Measurements from ENCODE around the gene MOV10L1. TPM values are rescaled to one million over a fixed set of nuclear protein-coding genes. Genes with fewer than 3 reads are reported as not detected.

Gene MOV10L1
- total and polyA plus RNA-seq, 9 of the 15 experiments (the other 6 are each of a cell fraction or from before 2014, with no cell fraction given), result 0.06 to 0.43 (median 0.15) TPM

GRCh38 chr22:50085211-50085972 is 4.4 kb upstream of the MOV10L1 start, which contains the start of gene MLC1:
MLC1 (minus strand) TSS chr22:50085426; CDS start chr22:50084902, 524 bp downstream.
- WGBS (ENCODE audit: insufficient coverage, low coverage, missing lambda C conversion rate), result 17% methylated on average over 26 of the region's 29 CpGs
- Histone ChIP-seq H3K9me1 (ENCODE audit: control insufficient read depth, insufficient read depth, low read length) (no peaks in the 10 kb centered on the region), H3K9me3 (replicated peaks; ENCODE audit: control insufficient read depth, insufficient read depth, low read depth, low read length) (peaks cover 4% of the 10 kb centered on the region), H4K20me1 (replicated peaks; ENCODE audit: control insufficient read depth, insufficient read depth, low read length) (no peaks in the 10 kb centered on the region), H3K79me2 (ENCODE audit: control insufficient read depth, insufficient read depth, low read length) (no peaks in the 10 kb centered on the region), H3K4me2 (ENCODE audit: insufficient read depth, low read length) (no peak within 1 kb of the TSS; the same call in 1 of the 2 replicates), H3K36me3 (ENCODE audit: control insufficient read depth, insufficient read depth, low read length) (no peaks in the 10 kb centered on the region), H3K27ac (ENCODE audit: extremely low read depth, low read depth, low read length) (peak within 1 kb of the TSS; percentile 60; the same call in 1 of the 3 replicates), H3K9ac (ENCODE audit: insufficient read depth in 1 of 2, low read depth in 2 of 2, low read length in 2 of 2) (peak within 1 kb of the TSS in 1 of 2 experiments; percentile 43; a peak in 2 of 4 replicates), H3K4me1 (replicated peaks in 1 of 2; ENCODE audit: control insufficient read depth in 2 of 2, insufficient read depth in 2 of 2, low read length in 2 of 2) (peaks cover 10 to 19% of the 10 kb centered on the region in 2 experiments; a peak in 4 of 5 replicates), H3K27me3 (ENCODE audit: control insufficient read depth in 2 of 2, insufficient read depth in 2 of 2, low read length in 2 of 2) (no peaks in the 10 kb centered on the region), H3K4me3 (0 out of 2 replicates have a peak within 1 kb of the TSS, but pooled peaks have one; percentile 11), H2AFZ (ENCODE audit: low read depth, low read length) (no peak within 1 kb of the TSS)
- DNase-seq (ENCODE audit: extremely low read depth in 1 of 4, low spot score in 3 of 4), result peak in 3 of 4 experiments; percentile 36 to 51 (median 49)
- BruUV-seq (replicated peaks), result no TSS peak
- intact Hi-C loops (cut with micrococcal nuclease) (no loop called here), in situ Hi-C loops (cut with MboI) (no loop called here)
- POLR2A ChIA-PET, result interaction anchor here (0.6 to 2.0 kb wide), 5 partner anchors 18 to 633 kb away, joined by 3 to 5 read pairs (median 4); no protein-coding TSS in a partner anchor
- FAIRE-seq, result peak; percentile 82
- CTCF ChIA-PET (ENCODE audit: low intra/inter-chr PET ratio), result no interaction called here
- no peak; the same call in 1 of the 3 replicates for ATAC-seq
- TF ChIP-seq ZNF263 (CRISPR knock-in tag; IDR thresholded peaks at IDR 0.05; ENCODE audit: borderline replicate concordance) (peak; percentile 74), PRDM10 (IDR thresholded peaks at IDR 0.05; ENCODE audit: partially characterized antibody) (peak; percentile 35), ZNF395 (CRISPR knock-in tag; IDR thresholded peaks at IDR 0.05) (peak; percentile 68; the same call in 1 of the 2 replicates), ZNF239 (CRISPR knock-in tag; IDR thresholded peaks at IDR 0.05) (no peak), CEBPG (CRISPR knock-in tag; IDR thresholded peaks at IDR 0.05) (no peak), CEBPG (tag; conservative IDR thresholded peaks at IDR 0.05 in 1 of 2, IDR thresholded peaks at IDR 0.05 in 1 of 2) (peak in 1 of 2 experiments; percentile 37; a peak in 1 of 4 replicates), ZNF444 (CRISPR knock-in tag; IDR thresholded peaks at IDR 0.05) (no peak), CBFA2T3 (IDR thresholded peaks at IDR 0.05) (peak; percentile 60; the same call in 1 of the 2 replicates), L3MBTL2 (IDR thresholded peaks at IDR 0.05) (peak; percentile 37; the same call in 1 of the 2 replicates), CEBPB (tag; IDR thresholded peaks at IDR 0.05) (peak; percentile 76)

Data from K562 (cell line).